Measurements from ENCODE around the gene NR1H2.
A peak's percentile ranks its signal among the peaks of the same experiment; 100 is the strongest.

NR1H2 gene

GRCh38 chr19:50402544-50403301, 26.5 kb downstream of the NR1H2 start:
- DNase-seq (ENCODE audit: low read depth) = no peak

GRCh38 chr19:50406156-50406820, 30.0 kb downstream of the NR1H2 start:
- DNase-seq (ENCODE audit: low read depth) = no peak

- no peak for DNase-seq (ENCODE audit: low read depth)
Measured at GRCh38 chr19:50406829-50407228, 30.6 kb downstream of the NR1H2 start.

GRCh38 chr19:50409347-50409746, 33.1 kb downstream of the NR1H2 start:
- no peak for DNase-seq (ENCODE audit: low read depth)

- DNase-seq (ENCODE audit: low read depth) = no peak
Measured at GRCh38 chr19:50410109-50410508, 33.9 kb downstream of the NR1H2 start.

GRCh38 chr19:50412419-50412818, 36.2 kb downstream of the NR1H2 start:
- DNase-seq (ENCODE audit: low read depth) = no peak

- no peak for DNase-seq (ENCODE audit: low read depth)
Measured at GRCh38 chr19:50413096-50413495, 36.8 kb downstream of the NR1H2 start.

- no peak for DNase-seq (ENCODE audit: low read depth)
Measured at GRCh38 chr19:50413531-50413930, 37.3 kb downstream of the NR1H2 start.

GRCh38 chr19:50414864-50415660, 38.8 kb downstream of the NR1H2 start:
- DNase-seq (ENCODE audit: low read depth) = peak; percentile 55

- no peak for DNase-seq (ENCODE audit: low read depth)
Measured at GRCh38 chr19:50415661-50416033, 39.4 kb downstream of the NR1H2 start.

GRCh38 chr19:50416034-50416977, 40.0 kb downstream of the NR1H2 start:
- DNase-seq (ENCODE audit: low read depth) = no peak

GRCh38 chr19:50417111-50418081, 41.1 kb downstream of the NR1H2 start:
- DNase-seq (ENCODE audit: low read depth) = no peak

GRCh38 chr19:50418176-50419021, 42.1 kb downstream of the NR1H2 start, which contains the start of gene SPIB:
SPIB (plus strand) TSS chr19:50418938; CDS start chr19:50418963, 25 bp downstream.
- DNase-seq (ENCODE audit: low read depth) = no peak

- no peak for DNase-seq (ENCODE audit: low read depth)
Measured at GRCh38 chr19:50419022-50419579, 42.8 kb downstream of the NR1H2 start.

- DNase-seq (ENCODE audit: low read depth) = no peak
Measured at GRCh38 chr19:50419580-50420035, 43.4 kb downstream of the NR1H2 start.

- no peak for DNase-seq (ENCODE audit: low read depth)
Measured at GRCh38 chr19:50420127-50420526, 43.9 kb downstream of the NR1H2 start.

- no peak for DNase-seq (ENCODE audit: low read depth)
Measured at GRCh38 chr19:50420808-50421207, 44.6 kb downstream of the NR1H2 start.

- no peak for DNase-seq (ENCODE audit: low read depth)
Measured at GRCh38 chr19:50422397-50423278, 46.4 kb downstream of the NR1H2 start.

Data from stimulated activated CD8-positive, alpha-beta memory T cell treated with anti-CD3 and anti-CD28 coated beads, Interleukin-15, amount 100 ng/mL, for 24 hours (primary cell).